GM20000 (cell line): ENCODE measurements around the gene CFAP299.

Source experiments
- DNase-seq: peaks from one replicate; pipeline ENCODE4 v3.0.0; 2012; ENCODE audit warnings: low spot score
- CTCF ChIP-seq: IDR thresholded peaks from 2 replicates; pipeline ENCODE4 v1.5.1; 2012; ENCODE audit warnings: mild to moderate bottlenecking, control low read depth; ENCODE audit errors: extremely low read depth, missing control alignments

CFAP299 gene

GRCh38 chr4:80500613-80501012 lies 165.1 kb downstream of the CFAP299 start:
- no peak for TF ChIP-seq CTCF
- no peak for DNase-seq

- no peak for TF ChIP-seq CTCF
- DNase-seq: no peak
These were observed 171.5 kb downstream of the CFAP299 start for GRCh38 chr4:80507077-80507476.

- DNase-seq: peak; percentile 4
- TF ChIP-seq CTCF: no peak
These were observed 172.0 kb downstream of the CFAP299 start for GRCh38 chr4:80507507-80507906.

GRCh38 chr4:80515496-80515895 lies 180.0 kb downstream of the CFAP299 start:
- TF ChIP-seq CTCF: no peak
- no peak for DNase-seq

- no peak for TF ChIP-seq CTCF
- DNase-seq: no peak
These were observed 185.9 kb downstream of the CFAP299 start for GRCh38 chr4:80521438-80521837.

- TF ChIP-seq CTCF: no peak
- no peak for DNase-seq
These were observed 191.2 kb downstream of the CFAP299 start for GRCh38 chr4:80526697-80527096.

GRCh38 chr4:80529026-80529425 lies 193.5 kb downstream of the CFAP299 start:
- no peak for DNase-seq
- no peak for TF ChIP-seq CTCF
